Measurements from ENCODE around the gene SYCP2. TPM values are rescaled to one million over a fixed set of nuclear protein-coding genes. Genes with fewer than 3 reads are reported as not detected.

The SYCP2 gene
- polyA plus RNA-seq, 1 of the 3 experiments (the other 2 are of a cell fraction): 0.76 TPM

DNA sequence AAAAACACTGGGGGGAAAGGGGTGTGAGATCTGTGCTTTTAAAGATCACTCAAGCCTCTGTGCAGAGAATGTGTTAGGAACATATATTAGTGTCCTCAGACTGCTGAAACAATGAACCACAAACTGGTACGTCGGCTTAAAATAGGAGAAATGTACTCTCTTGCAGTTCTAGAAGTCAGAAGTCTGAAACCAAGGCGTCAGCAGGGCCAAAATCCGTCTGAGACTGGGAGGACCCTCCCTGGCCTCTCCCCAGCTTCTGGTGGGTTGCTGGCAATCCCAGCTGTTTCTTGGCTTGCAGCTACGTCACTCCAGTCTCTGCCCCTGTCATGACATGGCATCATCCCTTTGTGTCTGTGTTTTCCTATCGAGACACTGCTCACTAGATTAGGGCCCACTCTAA, 28.7 kb upstream of the SYCP2 start:
- Histone ChIP-seq H3K4me3 (ENCODE audit: low read depth in 2 of 2, low read length in 1 of 2) (no peak overlapping the region), H3K9me3 (no peaks in the 10 kb centered on the region), H3K4me2 (no peak overlapping the region), H3K4me1 (ENCODE audit: control insufficient read depth in 1 of 2, insufficient read depth in 2 of 2, low read depth in 1 of 2, low read length in 1 of 2) (no peaks in the 10 kb centered on the region; a peak in 1 of 4 replicates), H3K79me2 (ENCODE audit: insufficient read depth) (no peaks in the 10 kb centered on the region), H3K27me3 (ENCODE audit: insufficient read depth) (no peaks in the 10 kb centered on the region), H3K9me2 (no peaks in the 10 kb centered on the region), H3K27ac (ENCODE audit: low read depth in 2 of 2, low read length in 1 of 2) (no peak overlapping the region), H4K20me1 (ENCODE audit: insufficient read depth) (no peaks in the 10 kb centered on the region), H3K9ac (no peak overlapping the region), H3K36me3 (replicated peaks in 1 of 2; ENCODE audit: control insufficient read depth in 1 of 2, insufficient read depth in 2 of 2, low read length in 1 of 2) (no peaks in the 10 kb centered on the region), H2AFZ (ENCODE audit: low read depth) (no peak overlapping the region), H3F3A (replicated peaks; ENCODE audit: insufficient read depth) (no peaks in the 10 kb centered on the region)
- ChIA-PET POLR2A (no interaction called here), CTCF (interaction anchor here (2.7 kb wide), 1 partner anchor 28 kb away, joined by 9 read pairs; the partner anchor contains the start of gene SYCP2)
- 47% methylated on average over 6 of the region's 6 CpGs for WGBS (ENCODE audit: low lambda C conversion rate)
- TF ChIP-seq, protein P1, sequence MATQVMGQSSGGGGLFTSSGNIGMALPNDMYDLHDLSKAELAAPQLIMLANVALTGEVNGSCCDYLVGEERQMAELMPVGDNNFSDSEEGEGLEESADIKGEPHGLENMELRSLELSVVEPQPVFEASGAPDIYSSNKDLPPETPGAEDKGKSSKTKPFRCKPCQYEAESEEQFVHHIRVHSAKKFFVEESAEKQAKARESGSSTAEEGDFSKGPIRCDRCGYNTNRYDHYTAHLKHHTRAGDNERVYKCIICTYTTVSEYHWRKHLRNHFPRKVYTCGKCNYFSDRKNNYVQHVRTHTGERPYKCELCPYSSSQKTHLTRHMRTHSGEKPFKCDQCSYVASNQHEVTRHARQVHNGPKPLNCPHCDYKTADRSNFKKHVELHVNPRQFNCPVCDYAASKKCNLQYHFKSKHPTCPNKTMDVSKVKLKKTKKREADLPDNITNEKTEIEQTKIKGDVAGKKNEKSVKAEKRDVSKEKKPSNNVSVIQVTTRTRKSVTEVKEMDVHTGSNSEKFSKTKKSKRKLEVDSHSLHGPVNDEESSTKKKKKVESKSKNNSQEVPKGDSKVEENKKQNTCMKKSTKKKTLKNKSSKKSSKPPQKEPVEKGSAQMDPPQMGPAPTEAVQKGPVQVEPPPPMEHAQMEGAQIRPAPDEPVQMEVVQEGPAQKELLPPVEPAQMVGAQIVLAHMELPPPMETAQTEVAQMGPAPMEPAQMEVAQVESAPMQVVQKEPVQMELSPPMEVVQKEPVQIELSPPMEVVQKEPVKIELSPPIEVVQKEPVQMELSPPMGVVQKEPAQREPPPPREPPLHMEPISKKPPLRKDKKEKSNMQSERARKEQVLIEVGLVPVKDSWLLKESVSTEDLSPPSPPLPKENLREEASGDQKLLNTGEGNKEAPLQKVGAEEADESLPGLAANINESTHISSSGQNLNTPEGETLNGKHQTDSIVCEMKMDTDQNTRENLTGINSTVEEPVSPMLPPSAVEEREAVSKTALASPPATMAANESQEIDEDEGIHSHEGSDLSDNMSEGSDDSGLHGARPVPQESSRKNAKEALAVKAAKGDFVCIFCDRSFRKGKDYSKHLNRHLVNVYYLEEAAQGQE (IDR thresholded peaks at IDR 0.05; ENCODE audit: low read depth, low read length): no peak
- TF ChIP-seq FOXJ3 (CRISPR knock-in tag; IDR thresholded peaks at IDR 0.05) (no peak), FOXM1 (IDR thresholded peaks at IDR 0.05; ENCODE audit: low read depth) (no peak)
- TF ChIP-seq, protein P2, sequence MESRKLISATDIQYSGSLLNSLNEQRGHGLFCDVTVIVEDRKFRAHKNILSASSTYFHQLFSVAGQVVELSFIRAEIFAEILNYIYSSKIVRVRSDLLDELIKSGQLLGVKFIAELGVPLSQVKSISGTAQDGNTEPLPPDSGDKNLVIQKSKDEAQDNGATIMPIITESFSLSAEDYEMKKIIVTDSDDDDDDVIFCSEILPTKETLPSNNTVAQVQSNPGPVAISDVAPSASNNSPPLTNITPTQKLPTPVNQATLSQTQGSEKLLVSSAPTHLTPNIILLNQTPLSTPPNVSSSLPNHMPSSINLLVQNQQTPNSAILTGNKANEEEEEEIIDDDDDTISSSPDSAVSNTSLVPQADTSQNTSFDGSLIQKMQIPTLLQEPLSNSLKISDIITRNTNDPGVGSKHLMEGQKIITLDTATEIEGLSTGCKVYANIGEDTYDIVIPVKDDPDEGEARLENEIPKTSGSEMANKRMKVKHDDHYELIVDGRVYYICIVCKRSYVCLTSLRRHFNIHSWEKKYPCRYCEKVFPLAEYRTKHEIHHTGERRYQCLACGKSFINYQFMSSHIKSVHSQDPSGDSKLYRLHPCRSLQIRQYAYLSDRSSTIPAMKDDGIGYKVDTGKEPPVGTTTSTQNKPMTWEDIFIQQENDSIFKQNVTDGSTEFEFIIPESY (IDR thresholded peaks at IDR 0.05; ENCODE audit: borderline replicate concordance, low read depth): no peak
- DNase-seq: no peak

GRCh38 chr20:59961423-59961822, 28.0 kb upstream of the SYCP2 start:
- Histone ChIP-seq H2AFZ (ENCODE audit: low read depth) (no peak overlapping the region), H3K36me3 (replicated peaks in 1 of 2; ENCODE audit: control insufficient read depth in 1 of 2, insufficient read depth in 2 of 2, low read length in 1 of 2) (no peaks in the 10 kb centered on the region), H3K27ac (ENCODE audit: low read depth in 2 of 2, low read length in 1 of 2) (no peak overlapping the region), H4K20me1 (ENCODE audit: insufficient read depth) (no peaks in the 10 kb centered on the region), H3K4me3 (ENCODE audit: low read depth in 2 of 2, low read length in 1 of 2) (no peak overlapping the region), H3K27me3 (ENCODE audit: insufficient read depth) (no peaks in the 10 kb centered on the region), H3F3A (replicated peaks; ENCODE audit: insufficient read depth) (no peaks in the 10 kb centered on the region), H3K4me2 (no peak overlapping the region), H3K4me1 (ENCODE audit: control insufficient read depth in 1 of 2, insufficient read depth in 2 of 2, low read depth in 1 of 2, low read length in 1 of 2) (no peaks in the 10 kb centered on the region; a peak in 1 of 4 replicates), H3K9me3 (no peaks in the 10 kb centered on the region), H3K9ac (no peak overlapping the region), H3K9me2 (no peaks in the 10 kb centered on the region), H3K79me2 (ENCODE audit: insufficient read depth) (no peaks in the 10 kb centered on the region)
- DNase-seq: no peak
- ChIA-PET CTCF (interaction anchor here (1.0 to 2.7 kb wide), 3 partner anchors 11 to 27 kb away, joined by 3 to 9 read pairs (median 6); partner anchors contain the start of gene SYCP2), POLR2A (no interaction called here)
- WGBS (ENCODE audit: low lambda C conversion rate): 50% methylated on average over 2 of the region's 2 CpGs
- TF ChIP-seq, protein P3, sequence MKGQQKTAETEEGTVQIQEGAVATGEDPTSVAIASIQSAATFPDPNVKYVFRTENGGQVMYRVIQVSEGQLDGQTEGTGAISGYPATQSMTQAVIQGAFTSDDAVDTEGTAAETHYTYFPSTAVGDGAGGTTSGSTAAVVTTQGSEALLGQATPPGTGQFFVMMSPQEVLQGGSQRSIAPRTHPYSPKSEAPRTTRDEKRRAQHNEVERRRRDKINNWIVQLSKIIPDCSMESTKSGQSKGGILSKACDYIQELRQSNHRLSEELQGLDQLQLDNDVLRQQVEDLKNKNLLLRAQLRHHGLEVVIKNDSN (IDR thresholded peaks at IDR 0.05; ENCODE audit: borderline replicate concordance, low read depth): no peak
- TF ChIP-seq MEF2A (IDR thresholded peaks at IDR 0.05; ENCODE audit: borderline replicate concordance, low read depth): no peak
- TF ChIP-seq, protein P1 (IDR thresholded peaks at IDR 0.05; ENCODE audit: low read depth, low read length): no peak
- no peak for TF ChIP-seq EZH2phosphoT487 (IDR thresholded peaks at IDR 0.05; ENCODE audit: borderline replicate concordance, low read depth)
- TF ChIP-seq RAD21 (IDR thresholded peaks at IDR 0.05; ENCODE audit: low read length): no peak
- no peak for TF ChIP-seq TCF12 (IDR thresholded peaks at IDR 0.05)
- no peak for TF ChIP-seq MXI1 (IDR thresholded peaks at IDR 0.05; ENCODE audit: low read depth, low read length)
- no peak for TF ChIP-seq FOSL2 (IDR thresholded peaks at IDR 0.05; ENCODE audit: borderline replicate concordance, low read depth)
- no peak for TF ChIP-seq GABPA (IDR thresholded peaks at IDR 0.05; ENCODE audit: low read depth)
- TF ChIP-seq SMC3 (IDR thresholded peaks at IDR 0.05; ENCODE audit: low read depth, low read length): no peak
- TF ChIP-seq TEAD4 (IDR thresholded peaks at IDR 0.05; ENCODE audit: borderline replicate concordance, insufficient read depth): no peak
- TF ChIP-seq CTCF (IDR thresholded peaks at IDR 0.05): no peak
- no peak for TF ChIP-seq ELF1 (IDR thresholded peaks at IDR 0.05)
